Measurements from ENCODE around the gene VAPB.

DNA sequence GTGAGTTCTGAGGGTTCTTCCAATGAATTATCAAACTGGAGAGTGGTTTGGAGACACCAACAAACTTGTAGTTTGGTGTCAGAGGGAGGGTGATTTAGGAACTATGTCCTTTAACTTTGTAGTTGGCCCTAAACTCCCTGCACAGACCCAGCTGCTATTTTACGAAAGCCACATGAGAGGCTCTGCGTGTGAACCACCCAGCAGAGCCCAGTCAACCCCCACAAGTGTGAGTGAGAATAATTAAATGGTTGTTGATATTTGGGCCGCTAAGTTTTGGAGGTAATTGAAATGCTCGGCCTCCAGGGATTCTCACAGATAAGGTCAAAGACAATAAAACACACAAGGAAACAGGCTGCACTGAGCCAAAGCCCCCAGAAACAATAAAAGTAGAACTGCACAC lies 6.9 kb upstream of the VAPB start:
- TF ChIP-seq, protein P1, sequence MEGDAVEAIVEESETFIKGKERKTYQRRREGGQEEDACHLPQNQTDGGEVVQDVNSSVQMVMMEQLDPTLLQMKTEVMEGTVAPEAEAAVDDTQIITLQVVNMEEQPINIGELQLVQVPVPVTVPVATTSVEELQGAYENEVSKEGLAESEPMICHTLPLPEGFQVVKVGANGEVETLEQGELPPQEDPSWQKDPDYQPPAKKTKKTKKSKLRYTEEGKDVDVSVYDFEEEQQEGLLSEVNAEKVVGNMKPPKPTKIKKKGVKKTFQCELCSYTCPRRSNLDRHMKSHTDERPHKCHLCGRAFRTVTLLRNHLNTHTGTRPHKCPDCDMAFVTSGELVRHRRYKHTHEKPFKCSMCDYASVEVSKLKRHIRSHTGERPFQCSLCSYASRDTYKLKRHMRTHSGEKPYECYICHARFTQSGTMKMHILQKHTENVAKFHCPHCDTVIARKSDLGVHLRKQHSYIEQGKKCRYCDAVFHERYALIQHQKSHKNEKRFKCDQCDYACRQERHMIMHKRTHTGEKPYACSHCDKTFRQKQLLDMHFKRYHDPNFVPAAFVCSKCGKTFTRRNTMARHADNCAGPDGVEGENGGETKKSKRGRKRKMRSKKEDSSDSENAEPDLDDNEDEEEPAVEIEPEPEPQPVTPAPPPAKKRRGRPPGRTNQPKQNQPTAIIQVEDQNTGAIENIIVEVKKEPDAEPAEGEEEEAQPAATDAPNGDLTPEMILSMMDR (conservative IDR thresholded peaks at IDR 0.05; ENCODE audit: low read depth, low read length): no peak
- TF ChIP-seq MAFK (IDR thresholded peaks at IDR 0.05; ENCODE audit: low read depth, low read length): no peak
- no peak for TF ChIP-seq POLR2A (IDR thresholded peaks at IDR 0.05; ENCODE audit: low read depth, low read length)
- no peak for TF ChIP-seq FOS (IDR thresholded peaks at IDR 0.05; ENCODE audit: low read depth, low read length)
- TF ChIP-seq MAZ (IDR thresholded peaks at IDR 0.05; ENCODE audit: borderline replicate concordance, low read depth, low read length): no peak

All from IMR-90 (cell line).